Heart right ventricle (tissue), 16 donors: Measurements from ENCODE around the gene KSR2. TPM values are rescaled to one million over a fixed set of nuclear protein-coding genes. Genes with fewer than 3 reads are reported as not detected.

ENCODE experiments used
- ATAC-seq, 8 donors: fragments of 200-7000 bp; cut with Tn5 transposase; one replicate each; pipeline ENCODE4 v1.9.1; 2020; ENCODE audit warnings: mild to moderate bottlenecking in 8 of 8, moderate library complexity in 8 of 8, moderate number of reproducible peaks in 1 of 8
- DNase-seq, 2 donors: peaks; one replicate each; pipeline ENCODE4 v3.0.0-alpha.2; 2020
- H3K27ac ChIP-seq, 10 donors: fragments of 200-600 bp; sonication (generic) in 2 of 10; one replicate each; pipeline versions ENCODE4 v1.5.0 to v1.8.0; 2020 to 2022; ENCODE audit warnings: mild to moderate bottlenecking in 3 of 10
- H3K27me3 ChIP-seq, 7 donors: fragments of 200-600 bp; one replicate each; pipeline ENCODE4 v1.8.0; 2021 to 2022; ENCODE audit warnings: mild to moderate bottlenecking in 2 of 7
- H3K36me3 ChIP-seq, 9 donors: fragments of 200-600 bp; sonication (generic) in 1 of 9; one replicate each; pipeline versions ENCODE4 v1.5.0 to v1.8.0; 2020 to 2022; ENCODE audit warnings: mild to moderate bottlenecking in 2 of 9
- H3K4me1 ChIP-seq, 9 donors: fragments of 200-600 bp; sonication (generic) in 1 of 9; one replicate each; pipeline versions ENCODE4 v1.5.0 to v1.8.0; 2020 to 2022; ENCODE audit warnings: mild to moderate bottlenecking in 4 of 9
- H3K4me3 ChIP-seq, 10 donors: fragments of 200-600 bp; sonication (generic) in 2 of 10; one replicate each; pipeline versions ENCODE4 v1.5.0 to v1.8.0; 2020 to 2022; ENCODE audit warnings: mild to moderate bottlenecking in 7 of 10, moderate library complexity in 2 of 10
- H3K9me3 ChIP-seq, 11 donors: fragments of 200-600 bp in 10 of 11; sonication (generic) in 2 of 11; one replicate each; pipeline versions ENCODE4 v1.5.0 to v1.8.0; 2013 to 2022; ENCODE audit warnings: mild to moderate bottlenecking in 2 of 11, control low read depth in 1 of 11, moderate library complexity in 1 of 11
- WGBS, 2 donors: extraction: QIAGEN DNeasy Blood & Tissue Kit; methylation state at CpG; one replicate each; pipeline ENCODE4 v1.1.7; 2013; ENCODE audit warnings: inconsistent platforms in 1 of 2; 5-methylcytosine and 5-hydroxymethylcytosine counted together
- intact Hi-C, 10 donors: fragments of 100-400 bp; cut with DNase I; formaldehyde crosslinking; loops; one replicate each; pipeline versions ENCODE4 v1.11.1 to v1.14.2; 2022
- polyA plus RNA-seq, 2 donors: library from polyadenylated mRNA; stranded (reverse); fragments of 200-250 nt; gene quantifications; one replicate each; pipeline ENCODE4 v1.2.3, GENCODE V29; 2013
- total RNA-seq, 10 donors: library from RNA; stranded (reverse); fragmentation: NEBNext Ultra II Directional in 3 of 10; extraction: Animal tissue kit (Norgen Biotek cat#: 25700) in 3 of 10; gene quantifications; one replicate each; pipeline versions ENCODE4 v1.2.1 to v1.2.4, GENCODE V29; 2021 to 2023
- TF ChIP-seq, protein P1 (sequence below), 9 donors: fragments of 200-600 bp; sonication (generic) in 2 of 9; IDR thresholded peaks; one replicate each; pipeline versions ENCODE4 v1.5.0 to v1.8.0; 2021 to 2022; ENCODE audit warnings: antibody characterized with exemption in 9 of 9, mild to moderate bottlenecking in 5 of 9, moderate library complexity in 1 of 9
- donor health status: Arrhythmogenic right ventricular cardiomyopathy.
- donor health status: ischemic (EF 13 %, LVEDD 7.1; RV severe dilation, severe dysfunction).
- donor health status: healthy with polysubstance abuse.
- donor health status: DM: no; HTN: yes; CAD: no.
- donor health status: DM: no; HTN: no; CAD: no.
- donor health status: ischemic (EF 25% LVEDD 6.9; RV normal size, moderate dysfunction).
- donor health status: ischemic (EF 25% LVEDD 5.7; RV mildly dilated, moderate dysfunction).
- donor health status: healthy.
- donor health status: DM: yes; HTN: yes; CAD: no.
- donor health status: Ischemic cardiomyopathy.
- donor health status: ischemic (EF 35%, LVEDD 5.7; RV mildly dilated, moderate dysfunction).
- donor health status: nonischemic (EF 11% LVEDD 7.7; RV severe dilation, severe dysfunction).
- donor health status: DM: yes; HTN: yes; CAD: no.
- donor health status: PGD.
- donor health status: ischemic (EF 29% LVEDD 5.4; RV normal size, mild dysfunction).
- donor health status: nonischemic (EF 23%, LVEDD 6.1; RV moderate dilation, normal function).

KSR2 gene
- total and polyA plus RNA-seq, 12 donors: 0.02 TPM; not detected in 9

- Histone ChIP-seq H3K4me1 (no peaks in the 10 kb centered on the region), H3K9me3 (peaks cover 0 to 18% (median 0%) of the 10 kb centered on the region in 11 donors), H3K27me3 (peaks cover 0 to 5% (median 0%) of the 10 kb centered on the region in 7 donors), H3K4me3 (no peak overlapping the region), H3K27ac (no peak overlapping the region), H3K36me3 (no peaks in the 10 kb centered on the region)
- ATAC-seq (no peak), DNase-seq (no peak)
- intact Hi-C loops: no loop called here
- TF ChIP-seq, protein P1, sequence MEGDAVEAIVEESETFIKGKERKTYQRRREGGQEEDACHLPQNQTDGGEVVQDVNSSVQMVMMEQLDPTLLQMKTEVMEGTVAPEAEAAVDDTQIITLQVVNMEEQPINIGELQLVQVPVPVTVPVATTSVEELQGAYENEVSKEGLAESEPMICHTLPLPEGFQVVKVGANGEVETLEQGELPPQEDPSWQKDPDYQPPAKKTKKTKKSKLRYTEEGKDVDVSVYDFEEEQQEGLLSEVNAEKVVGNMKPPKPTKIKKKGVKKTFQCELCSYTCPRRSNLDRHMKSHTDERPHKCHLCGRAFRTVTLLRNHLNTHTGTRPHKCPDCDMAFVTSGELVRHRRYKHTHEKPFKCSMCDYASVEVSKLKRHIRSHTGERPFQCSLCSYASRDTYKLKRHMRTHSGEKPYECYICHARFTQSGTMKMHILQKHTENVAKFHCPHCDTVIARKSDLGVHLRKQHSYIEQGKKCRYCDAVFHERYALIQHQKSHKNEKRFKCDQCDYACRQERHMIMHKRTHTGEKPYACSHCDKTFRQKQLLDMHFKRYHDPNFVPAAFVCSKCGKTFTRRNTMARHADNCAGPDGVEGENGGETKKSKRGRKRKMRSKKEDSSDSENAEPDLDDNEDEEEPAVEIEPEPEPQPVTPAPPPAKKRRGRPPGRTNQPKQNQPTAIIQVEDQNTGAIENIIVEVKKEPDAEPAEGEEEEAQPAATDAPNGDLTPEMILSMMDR (IDR thresholded peaks at IDR 0.05): no peak
- WGBS, 2 donors: 79 to 86% methylated on average over 5 of the region's 5 CpGs
These were observed 60.4 kb downstream of the KSR2 start for GRCh38 chr12:117908411-117908810.

- WGBS, 2 donors: 44 to 46% methylated on average over 11 of the region's 11 CpGs
- Histone ChIP-seq H3K4me3 (no peak overlapping the region), H3K27ac (no peak overlapping the region), H3K9me3 (peaks cover 0 to 15% (median 0%) of the 10 kb centered on the region in 11 donors), H3K27me3 (peaks cover 0 to 5% (median 0%) of the 10 kb centered on the region in 7 donors), H3K4me1 (no peaks in the 10 kb centered on the region), H3K36me3 (no peaks in the 10 kb centered on the region)
- ATAC-seq (no peak), DNase-seq (no peak)
- intact Hi-C loops: no loop called here
- TF ChIP-seq, protein P1 (IDR thresholded peaks at IDR 0.05): no peak
These were observed 61.6 kb downstream of the KSR2 start for GRCh38 chr12:117907108-117907689.

GRCh38 chr12:117904051-117904450 lies 64.7 kb downstream of the KSR2 start:
- H3K4me3 ChIP-seq: no peak overlapping the region
- H3K27me3 ChIP-seq: peaks cover 0 to 5% (median 0%) of the 10 kb centered on the region in 7 donors
- ATAC-seq: no peak
- TF ChIP-seq, protein P1 (IDR thresholded peaks at IDR 0.05): no peak
- H3K36me3 ChIP-seq: no peaks in the 10 kb centered on the region
- intact Hi-C loops: no loop called here
- 61 to 71% methylated on average over 6 of the region's 6 CpGs for WGBS, 2 donors
- H3K27ac ChIP-seq: no peak overlapping the region
- no peaks in the 10 kb centered on the region for H3K4me1 ChIP-seq
- no peak for DNase-seq
- peaks cover 0 to 11% (median 0%) of the 10 kb centered on the region in 11 donors for H3K9me3 ChIP-seq

DNA sequence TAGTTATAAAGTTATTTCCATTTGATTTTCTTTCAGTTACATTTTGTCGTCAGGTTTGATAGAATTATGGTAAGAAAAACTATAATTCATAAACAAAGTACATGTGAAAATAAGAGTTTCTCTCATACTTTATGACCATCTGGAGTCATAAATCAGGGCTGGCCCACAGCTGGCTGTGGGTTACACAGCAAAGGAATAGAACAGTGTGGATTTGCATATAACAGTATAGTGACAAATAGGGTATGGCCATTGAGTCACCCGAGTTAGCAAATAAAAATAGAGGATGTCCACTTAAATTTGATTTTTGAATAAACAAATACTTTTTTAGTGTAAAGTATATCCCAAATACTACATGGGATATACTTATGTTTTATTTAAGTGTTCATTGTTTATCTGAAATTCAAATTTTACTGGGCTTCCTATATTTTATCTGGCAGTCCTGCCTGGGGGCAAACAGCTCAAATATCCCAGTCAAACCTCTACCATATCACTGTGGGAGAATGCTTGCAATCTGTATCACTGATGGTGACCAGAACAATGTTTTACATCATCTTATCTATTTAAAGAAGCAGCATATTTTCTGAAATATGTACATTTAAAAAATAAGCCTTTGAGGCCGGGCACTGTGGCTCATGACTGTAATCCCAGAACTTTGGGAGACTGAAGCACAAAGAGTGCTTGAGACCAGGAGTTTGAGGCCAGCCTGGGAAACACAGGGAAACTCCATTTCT lies 65.5 kb downstream of the KSR2 start:
- peaks cover 0 to 12% (median 0%) of the 10 kb centered on the region in 11 donors for H3K9me3 ChIP-seq
- H3K4me1 ChIP-seq: no peaks in the 10 kb centered on the region
- intact Hi-C loops: no loop called here
- DNase-seq (no peak), ATAC-seq (no peak)
- H3K27ac ChIP-seq: no peak overlapping the region
- TF ChIP-seq, protein P1 (IDR thresholded peaks at IDR 0.05): no peak
- 76 to 80% methylated on average over 3 of the region's 3 CpGs for WGBS, 2 donors
- H3K36me3 ChIP-seq: no peaks in the 10 kb centered on the region
- no peak overlapping the region for H3K4me3 ChIP-seq
- H3K27me3 ChIP-seq: peaks cover 0 to 5% (median 0%) of the 10 kb centered on the region in 7 donors
